ENCODE measurements around the gene DDR2. TPM values are rescaled to one million over a fixed set of nuclear protein-coding genes. Genes with fewer than 3 reads are reported as not detected.
"Not testable (repeated sequence)": the region's sequence is repeated elsewhere in the genome, so short reads cannot be mapped to it uniquely, and the experiment has no call there.

Gene DDR2
- total RNA-seq, 2 experiments from 2014 or later: 0.19 to 0.38 TPM

DNA sequence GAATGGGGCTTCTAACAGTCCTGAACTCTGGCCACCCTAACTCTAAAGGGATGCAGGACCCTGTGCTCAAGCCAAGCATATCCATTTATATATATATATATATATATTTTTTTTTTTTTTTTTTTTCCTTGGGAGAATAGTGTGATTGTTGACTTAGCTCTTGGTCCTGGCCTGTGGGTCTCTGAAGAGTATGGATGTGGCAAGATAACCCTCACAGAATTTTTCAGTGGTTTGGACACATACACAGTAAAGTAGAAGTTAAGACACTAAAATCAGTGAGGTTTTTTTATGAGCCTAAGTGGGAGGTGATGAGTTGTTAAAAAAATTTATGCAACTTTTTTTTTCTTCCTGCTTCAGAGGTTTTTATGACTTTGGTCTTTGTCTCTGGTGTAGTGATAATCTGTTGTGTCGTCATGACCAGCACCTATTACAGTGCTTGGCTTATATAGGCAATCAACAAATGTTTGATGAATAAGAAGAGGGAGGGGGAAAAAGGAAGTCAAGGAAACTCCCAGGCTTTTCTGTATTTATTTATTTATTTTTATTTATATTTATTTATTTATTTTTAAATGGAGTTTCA lies 97.0 kb downstream of the DDR2 start:
- H3K4me3 Mint-ChIP-seq, H3K4me1 Mint-ChIP-seq, H3K27ac Mint-ChIP-seq, H3K9me3 Mint-ChIP-seq, H3K36me3 Mint-ChIP-seq, DNase-seq, H3K27me3 Mint-ChIP-seq: not testable (repeated sequence)

DNA sequence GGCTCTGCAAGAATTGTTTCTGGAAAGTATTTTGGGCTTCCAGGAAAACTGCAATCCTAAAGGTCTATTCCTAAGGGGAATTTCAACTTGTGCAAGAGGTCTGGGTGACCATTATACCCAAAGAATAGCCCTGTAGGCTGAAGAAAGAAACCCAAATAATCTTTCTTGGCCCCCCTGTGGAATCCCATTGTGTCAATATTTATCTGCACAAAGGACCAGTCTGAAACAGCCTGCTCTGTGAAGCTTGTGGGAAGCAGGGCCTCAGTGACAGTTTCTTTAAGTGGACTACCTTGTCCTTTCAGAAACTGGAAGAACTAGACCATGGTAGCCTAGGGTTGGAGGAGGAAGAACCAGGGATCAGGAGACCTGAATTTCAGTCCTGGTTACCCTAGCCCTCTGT lies 99.8 kb downstream of the DDR2 start:
- Mint-ChIP-seq H3K4me1 (no peaks in the 10 kb centered on the region), H3K27ac (no peak overlapping the region), H3K27me3 (no peaks in the 10 kb centered on the region), H3K4me3 (no peak overlapping the region), H3K36me3 (no peaks in the 10 kb centered on the region), H3K9me3 (no peaks in the 10 kb centered on the region)
- no peak for DNase-seq

DNA sequence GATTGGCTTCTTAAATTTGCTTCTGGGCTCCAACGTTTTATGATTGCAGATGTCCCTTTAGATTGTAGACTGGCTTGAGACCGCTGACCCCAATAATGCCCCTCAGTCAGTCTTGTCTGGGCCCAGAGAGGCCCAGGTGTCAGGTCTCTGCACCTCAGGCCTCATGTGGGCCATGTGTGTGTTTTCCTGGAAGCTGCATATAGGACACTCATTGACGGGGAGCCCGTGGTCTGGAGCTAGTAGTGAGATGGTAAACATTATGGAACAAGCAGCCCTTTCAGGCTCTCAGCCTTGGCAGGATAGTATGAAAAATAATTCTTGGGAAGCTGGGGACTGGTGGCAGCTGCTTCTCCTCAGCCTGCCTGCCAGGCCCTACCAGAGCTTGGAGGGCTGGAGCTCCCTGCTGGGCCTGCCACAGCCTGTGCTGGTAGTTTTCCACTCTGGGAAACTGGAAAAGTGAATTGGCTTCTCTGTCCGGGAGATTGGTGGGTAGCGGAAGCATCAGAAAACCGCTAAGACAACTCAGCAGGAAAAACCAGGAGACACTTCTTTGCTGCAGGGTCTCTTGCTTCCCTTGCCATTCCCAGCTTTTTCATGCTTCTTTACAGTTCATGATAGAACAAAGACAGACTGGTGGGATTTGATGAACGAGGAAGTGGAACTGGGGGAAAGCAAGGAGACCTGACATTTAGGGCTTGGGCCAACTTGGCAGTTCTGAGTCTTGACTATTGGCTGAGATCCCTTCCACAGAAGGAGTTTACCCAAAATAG lies 100.5 kb downstream of the DDR2 start:
- no peaks in the 10 kb centered on the region for H3K9me3 Mint-ChIP-seq
- H3K36me3 Mint-ChIP-seq: no peaks in the 10 kb centered on the region
- no peak overlapping the region for H3K4me3 Mint-ChIP-seq
- no peaks in the 10 kb centered on the region for H3K4me1 Mint-ChIP-seq
- DNase-seq: no peak
- no peaks in the 10 kb centered on the region for H3K27me3 Mint-ChIP-seq
- no peak overlapping the region for H3K27ac Mint-ChIP-seq

DNA sequence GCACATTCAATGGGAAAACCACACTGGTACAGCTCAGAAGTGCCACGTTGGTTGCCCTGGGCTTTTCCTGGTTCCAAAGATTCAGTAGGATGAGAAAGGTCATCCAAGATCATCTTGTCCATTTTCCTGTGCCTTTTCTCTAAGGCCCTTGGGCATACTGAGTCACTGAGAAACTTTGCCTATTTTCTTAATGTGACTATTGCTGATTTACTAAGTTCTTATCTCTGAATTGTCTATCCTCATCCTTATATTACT lies 101.0 kb downstream of the DDR2 start:
- no peaks in the 10 kb centered on the region for H3K27me3 Mint-ChIP-seq
- no peak overlapping the region for H3K4me3 Mint-ChIP-seq
- H3K27ac Mint-ChIP-seq: no peak overlapping the region
- H3K9me3 Mint-ChIP-seq: no peaks in the 10 kb centered on the region
- H3K4me1 Mint-ChIP-seq: no peaks in the 10 kb centered on the region
- no peak for DNase-seq
- H3K36me3 Mint-ChIP-seq: no peaks in the 10 kb centered on the region

DNA sequence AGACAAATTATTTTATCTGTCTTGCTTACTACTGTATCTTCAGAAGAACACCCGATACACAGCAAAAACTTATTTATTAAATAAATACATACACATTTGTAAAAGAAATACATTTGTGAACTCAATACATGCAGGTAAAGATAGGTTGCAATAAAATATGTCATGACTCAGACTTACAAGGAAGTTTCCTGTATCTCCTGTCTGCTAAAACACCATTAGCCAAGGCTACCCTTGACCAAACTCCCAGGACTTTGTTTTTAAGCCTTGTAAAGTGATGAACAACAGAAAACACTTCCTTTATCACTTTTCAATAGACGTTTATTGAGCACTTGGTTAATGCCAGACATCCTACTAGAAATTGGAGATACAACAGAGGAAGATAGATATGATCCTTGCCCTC lies 101.8 kb downstream of the DDR2 start:
- Mint-ChIP-seq H3K4me1 (no peaks in the 10 kb centered on the region), H3K36me3 (no peaks in the 10 kb centered on the region), H3K27me3 (no peaks in the 10 kb centered on the region), H3K4me3 (no peak overlapping the region), H3K9me3 (no peaks in the 10 kb centered on the region), H3K27ac (no peak overlapping the region)
- DNase-seq: no peak

DNA sequence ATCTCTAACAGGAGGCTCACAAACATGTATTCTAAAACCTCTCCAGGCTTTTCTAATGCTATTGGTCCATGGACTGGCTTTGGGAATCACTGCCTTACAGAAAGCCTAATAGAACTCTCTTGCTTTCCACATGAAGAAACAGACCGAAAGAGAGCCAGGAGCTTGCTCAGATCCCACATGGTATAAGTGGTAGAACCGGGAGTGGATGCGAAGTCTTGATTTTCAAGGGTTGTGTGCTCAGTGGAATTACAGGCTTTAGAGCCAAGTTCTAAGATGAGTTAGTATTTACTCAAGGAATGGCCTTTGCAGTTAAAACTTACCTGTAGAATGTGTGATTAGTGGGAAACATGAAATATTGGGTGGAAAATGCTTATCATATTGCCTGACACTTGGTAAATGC lies 103.9 kb downstream of the DDR2 start:
- H3K9me3 Mint-ChIP-seq: no peaks in the 10 kb centered on the region
- no peaks in the 10 kb centered on the region for H3K27me3 Mint-ChIP-seq
- H3K4me3 Mint-ChIP-seq: no peak overlapping the region
- H3K27ac Mint-ChIP-seq: no peak overlapping the region
- no peak for DNase-seq
- no peaks in the 10 kb centered on the region for H3K4me1 Mint-ChIP-seq
- no peaks in the 10 kb centered on the region for H3K36me3 Mint-ChIP-seq

DNA sequence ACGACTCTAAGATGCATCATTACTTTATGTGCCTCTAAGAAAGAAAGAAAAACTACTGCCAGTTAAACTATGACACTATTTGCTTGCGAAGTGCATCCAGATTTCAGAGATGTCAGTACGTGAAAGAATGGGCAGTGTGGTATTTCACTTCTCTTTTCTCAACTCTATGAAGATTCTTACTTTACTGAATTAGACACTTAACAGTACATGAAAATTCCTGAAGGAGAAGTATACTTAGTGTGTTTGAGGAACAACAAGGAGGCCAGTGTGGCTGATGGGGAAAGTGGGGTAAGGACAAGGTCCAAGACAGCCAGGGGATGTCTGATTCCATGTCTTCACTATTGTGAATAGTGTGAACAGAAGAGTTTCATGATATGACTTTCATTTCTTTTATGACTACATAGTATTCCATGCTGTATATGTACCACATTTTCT lies 104.4 kb downstream of the DDR2 start:
- no peak overlapping the region for H3K4me3 Mint-ChIP-seq
- H3K9me3 Mint-ChIP-seq: no peaks in the 10 kb centered on the region
- no peaks in the 10 kb centered on the region for H3K36me3 Mint-ChIP-seq
- no peak for DNase-seq
- H3K27me3 Mint-ChIP-seq: no peaks in the 10 kb centered on the region
- no peaks in the 10 kb centered on the region for H3K4me1 Mint-ChIP-seq
- no peak overlapping the region for H3K27ac Mint-ChIP-seq

DNA sequence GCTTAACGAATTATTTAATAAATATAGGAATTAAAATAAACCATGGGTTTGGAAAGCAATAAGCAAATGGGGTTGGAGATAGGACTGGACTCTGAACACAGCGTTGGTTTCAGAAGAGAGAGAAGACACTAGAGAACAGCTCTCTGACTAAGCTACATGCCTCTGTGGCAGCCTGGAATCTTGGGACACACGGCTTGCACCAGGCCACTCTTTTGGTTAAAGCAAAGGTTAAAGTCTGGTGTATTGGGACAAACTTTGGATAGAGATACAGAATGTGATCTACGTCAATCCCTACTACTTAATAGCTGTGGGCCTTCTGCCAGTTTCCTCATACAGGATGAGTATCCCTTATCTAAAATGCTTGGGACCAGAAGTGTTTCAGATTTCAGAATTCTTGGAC lies 108.5 kb downstream of the DDR2 start:
- DNase-seq: no peak
- Mint-ChIP-seq H3K36me3 (no peaks in the 10 kb centered on the region), H3K27me3 (no peaks in the 10 kb centered on the region), H3K27ac (no peak overlapping the region), H3K9me3 (no peaks in the 10 kb centered on the region), H3K4me3 (no peak overlapping the region), H3K4me1 (no peaks in the 10 kb centered on the region)

DNA sequence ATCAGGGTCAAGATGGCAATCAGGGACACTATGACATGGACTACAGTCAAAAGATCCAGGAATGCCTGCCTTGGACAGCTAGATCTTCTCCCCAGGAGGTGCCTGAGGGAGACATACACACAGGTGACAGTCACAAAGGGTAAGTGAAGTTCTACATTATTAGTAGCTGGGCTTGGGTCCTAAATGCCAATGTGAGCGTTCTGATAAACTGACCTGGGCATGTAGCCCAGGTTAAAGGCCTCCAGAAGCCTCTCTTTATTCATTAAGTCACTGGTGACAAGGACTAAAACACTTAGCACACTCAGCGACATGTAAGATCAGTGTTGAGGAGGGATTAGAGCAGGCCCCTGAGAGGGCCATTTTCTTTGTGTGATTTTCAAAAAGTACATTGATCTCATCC lies 109.3 kb downstream of the DDR2 start:
- Mint-ChIP-seq H3K4me1 (no peaks in the 10 kb centered on the region), H3K27me3 (no peaks in the 10 kb centered on the region), H3K36me3 (peaks cover under 1% of the 10 kb centered on the region), H3K27ac (no peak overlapping the region), H3K9me3 (no peaks in the 10 kb centered on the region), H3K4me3 (no peak overlapping the region)
- DNase-seq: no peak

DNA sequence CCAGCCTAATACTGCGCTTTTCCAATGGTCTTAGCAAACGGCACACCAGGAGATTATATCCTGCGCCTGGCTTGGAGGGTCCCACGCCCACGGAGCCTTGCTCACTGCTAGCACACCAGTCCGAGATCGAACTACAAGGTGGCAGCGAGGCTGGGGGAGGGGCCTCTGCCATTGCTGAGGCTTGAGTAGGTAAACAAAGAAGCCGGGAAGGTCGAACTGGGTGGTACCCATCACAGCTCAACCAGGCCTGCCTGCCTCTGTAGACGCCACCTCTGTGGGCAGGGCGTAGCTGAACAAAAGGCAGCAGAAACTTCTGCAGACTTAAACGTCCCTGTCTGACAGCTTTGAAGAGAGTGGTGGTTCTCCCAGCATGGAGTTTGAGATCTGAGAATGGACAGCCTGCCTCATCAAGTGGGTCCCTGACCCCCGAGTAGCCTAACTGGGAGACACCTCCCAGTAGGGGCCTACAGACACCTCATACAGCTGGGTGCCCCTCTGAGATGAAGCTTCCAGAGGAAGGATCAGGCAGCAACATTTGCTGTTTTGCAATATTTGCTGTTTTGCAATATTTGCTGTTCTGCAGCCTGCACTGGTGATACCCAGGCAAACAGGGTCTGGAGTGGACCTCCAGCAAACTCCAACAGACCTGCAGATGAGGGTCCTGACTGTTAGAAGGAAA lies 114.1 kb downstream of the DDR2 start:
- not testable (repeated sequence) for H3K27me3 Mint-ChIP-seq, DNase-seq, H3K27ac Mint-ChIP-seq, H3K4me3 Mint-ChIP-seq, H3K4me1 Mint-ChIP-seq, H3K9me3 Mint-ChIP-seq, H3K36me3 Mint-ChIP-seq

DNA sequence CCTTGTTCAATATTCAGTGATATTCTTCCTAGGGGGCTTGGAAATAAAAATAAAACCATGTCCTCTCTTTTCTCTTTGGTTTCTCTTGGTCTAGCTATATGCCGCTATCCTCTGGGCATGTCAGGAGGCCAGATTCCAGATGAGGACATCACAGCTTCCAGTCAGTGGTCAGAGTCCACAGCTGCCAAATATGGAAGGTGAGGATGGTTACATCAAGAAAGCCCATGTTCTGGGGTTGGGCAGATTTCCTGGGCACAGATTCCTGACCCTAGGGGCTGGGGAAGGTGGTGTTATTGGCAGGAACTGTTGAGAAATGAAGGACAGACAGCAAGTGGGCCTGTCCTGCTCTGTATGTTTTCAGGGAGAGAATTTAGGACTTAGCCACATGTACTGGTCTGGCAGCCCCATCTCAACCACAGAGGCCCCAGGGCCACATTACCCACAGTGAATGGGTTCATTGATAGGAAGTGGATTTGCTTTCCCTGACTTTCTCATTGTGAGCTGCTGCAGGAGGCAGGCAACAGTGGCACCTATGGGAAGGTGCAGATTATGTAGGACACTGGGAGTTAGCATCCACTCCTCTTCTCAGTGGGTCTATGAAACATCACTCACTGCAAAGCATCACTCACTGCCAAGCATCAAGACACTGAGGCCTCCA lies 120.9 kb downstream of the DDR2 start:
- DNase-seq: no peak
- Mint-ChIP-seq H3K4me1 (no peaks in the 10 kb centered on the region), H3K27me3 (no peaks in the 10 kb centered on the region), H3K9me3 (no peaks in the 10 kb centered on the region), H3K4me3 (no peak overlapping the region), H3K36me3 (no peaks in the 10 kb centered on the region), H3K27ac (no peak overlapping the region)

DNA sequence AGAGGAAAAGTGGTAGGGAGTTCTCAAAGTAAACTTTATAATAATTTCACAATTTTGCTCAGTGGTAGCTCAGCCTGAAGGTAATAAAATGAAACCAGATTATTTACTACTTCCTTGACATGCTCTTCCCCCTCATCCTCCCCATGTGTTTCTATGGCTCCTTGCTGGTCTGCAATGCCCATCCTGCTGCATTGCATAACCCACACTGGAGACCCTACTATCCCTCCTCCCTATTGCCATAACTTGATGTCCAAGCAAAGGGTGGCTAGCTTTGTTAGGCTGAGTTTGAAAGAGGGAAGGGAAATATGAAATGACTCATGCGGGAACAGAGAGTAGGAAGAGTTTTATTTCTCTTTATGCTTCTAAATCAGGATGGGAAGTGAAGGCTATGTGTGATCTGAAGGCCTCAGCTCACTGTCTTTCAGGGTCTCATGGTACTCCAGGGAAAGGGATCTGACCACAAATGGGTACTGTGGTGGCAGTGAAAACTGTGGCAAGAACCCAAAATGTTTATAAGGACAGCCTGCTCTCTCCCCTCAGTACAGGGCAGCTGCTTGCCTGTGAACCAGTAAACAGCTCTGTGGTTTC lies 121.8 kb downstream of the DDR2 start:
- DNase-seq: no peak
- H3K4me1 Mint-ChIP-seq: no peaks in the 10 kb centered on the region
- H3K36me3 Mint-ChIP-seq: no peaks in the 10 kb centered on the region
- no peaks in the 10 kb centered on the region for H3K27me3 Mint-ChIP-seq
- no peak overlapping the region for H3K27ac Mint-ChIP-seq
- no peaks in the 10 kb centered on the region for H3K9me3 Mint-ChIP-seq
- H3K4me3 Mint-ChIP-seq: no peak overlapping the region

DNA sequence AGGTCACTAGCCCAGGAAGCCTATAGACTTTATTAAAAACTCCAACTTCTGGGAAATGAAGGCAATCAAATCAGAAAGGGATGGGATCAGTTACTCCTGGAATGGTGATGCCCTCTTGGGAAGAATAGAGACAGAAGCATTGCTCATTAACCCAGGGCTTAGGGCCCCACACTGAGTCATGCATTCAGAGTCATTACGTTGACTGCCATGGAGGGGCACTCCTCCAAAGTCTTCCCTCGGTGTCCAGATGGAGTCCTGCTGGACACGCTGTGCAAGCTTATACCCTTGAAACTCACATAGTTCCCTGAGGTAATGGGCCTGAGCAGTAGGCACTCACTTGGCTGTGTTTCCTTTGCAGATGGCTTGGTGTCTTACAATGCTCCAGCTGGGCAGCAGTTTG lies 123.0 kb downstream of the DDR2 start:
- DNase-seq: no peak
- Mint-ChIP-seq H3K4me3 (no peak overlapping the region), H3K4me1 (no peaks in the 10 kb centered on the region), H3K9me3 (no peaks in the 10 kb centered on the region), H3K27ac (no peak overlapping the region), H3K36me3 (no peaks in the 10 kb centered on the region), H3K27me3 (no peaks in the 10 kb centered on the region)

DNA sequence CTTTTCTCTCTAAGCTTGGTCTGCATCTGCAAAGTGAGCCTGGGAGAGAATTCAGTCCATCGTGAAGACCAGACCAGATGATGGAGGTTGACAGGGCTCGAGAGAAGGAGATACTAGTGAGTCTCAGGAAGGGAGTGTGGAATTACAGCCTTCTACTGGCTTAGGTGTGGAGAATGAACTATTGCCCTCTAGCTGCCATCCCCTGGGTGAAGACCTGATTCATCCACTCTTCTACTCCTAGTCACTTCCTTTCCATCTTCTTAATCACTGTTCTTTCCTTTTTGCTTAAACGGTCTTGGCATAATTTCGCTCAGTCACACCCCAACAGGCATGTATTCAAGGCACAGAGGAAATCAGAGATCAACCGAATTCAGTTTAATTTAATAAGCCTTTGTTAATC lies 124.3 kb downstream of the DDR2 start:
- no peak overlapping the region for H3K4me3 Mint-ChIP-seq
- H3K4me1 Mint-ChIP-seq: no peaks in the 10 kb centered on the region
- H3K27ac Mint-ChIP-seq: no peak overlapping the region
- no peak for DNase-seq
- H3K9me3 Mint-ChIP-seq: no peaks in the 10 kb centered on the region
- no peaks in the 10 kb centered on the region for H3K27me3 Mint-ChIP-seq
- H3K36me3 Mint-ChIP-seq: no peaks in the 10 kb centered on the region

DNA sequence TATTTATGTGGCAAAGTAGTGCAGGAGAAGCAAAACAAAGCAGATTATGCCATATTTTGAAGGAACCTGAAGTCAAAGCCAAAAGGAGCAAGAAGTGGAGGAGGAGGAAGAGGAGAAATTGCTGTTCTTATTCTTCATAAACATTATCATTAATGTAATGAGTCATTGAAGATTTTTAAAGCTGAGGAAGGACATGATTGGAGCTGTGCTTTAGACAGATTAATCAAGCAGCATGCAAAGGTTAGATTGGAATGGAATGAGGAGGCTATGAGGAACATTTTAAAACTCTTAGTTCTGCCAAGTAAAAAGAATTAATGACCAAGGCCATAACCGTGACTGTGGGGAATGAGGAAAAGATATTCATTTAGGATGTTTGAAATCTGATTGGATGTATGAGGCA lies 125.2 kb downstream of the DDR2 start:
- H3K27me3 Mint-ChIP-seq: no peaks in the 10 kb centered on the region
- DNase-seq: no peak
- H3K36me3 Mint-ChIP-seq: no peaks in the 10 kb centered on the region
- no peak overlapping the region for H3K4me3 Mint-ChIP-seq
- no peak overlapping the region for H3K27ac Mint-ChIP-seq
- H3K4me1 Mint-ChIP-seq: no peaks in the 10 kb centered on the region
- H3K9me3 Mint-ChIP-seq: no peaks in the 10 kb centered on the region
